B cell (primary cell): ENCODE data around the gene IL1A.

Experiments
- EZH2 ChIP-seq: IDR thresholded peaks from 2 replicates; pipeline ENCODE4 v1.6.1; 2012; ENCODE audit warnings: borderline replicate concordance, low read depth, mild to moderate bottlenecking, moderate library complexity, low read length; ENCODE audit not compliant: insufficient read depth, poor library complexity, severe bottlenecking
- TF ChIP-seq, protein P1 (sequence below): fragments of 200-600 bp; IDR thresholded peaks from one replicate; pipeline ENCODE4 v1.8.0; 2022; ENCODE audit warnings: antibody characterized with exemption, mild to moderate bottlenecking

DNA sequence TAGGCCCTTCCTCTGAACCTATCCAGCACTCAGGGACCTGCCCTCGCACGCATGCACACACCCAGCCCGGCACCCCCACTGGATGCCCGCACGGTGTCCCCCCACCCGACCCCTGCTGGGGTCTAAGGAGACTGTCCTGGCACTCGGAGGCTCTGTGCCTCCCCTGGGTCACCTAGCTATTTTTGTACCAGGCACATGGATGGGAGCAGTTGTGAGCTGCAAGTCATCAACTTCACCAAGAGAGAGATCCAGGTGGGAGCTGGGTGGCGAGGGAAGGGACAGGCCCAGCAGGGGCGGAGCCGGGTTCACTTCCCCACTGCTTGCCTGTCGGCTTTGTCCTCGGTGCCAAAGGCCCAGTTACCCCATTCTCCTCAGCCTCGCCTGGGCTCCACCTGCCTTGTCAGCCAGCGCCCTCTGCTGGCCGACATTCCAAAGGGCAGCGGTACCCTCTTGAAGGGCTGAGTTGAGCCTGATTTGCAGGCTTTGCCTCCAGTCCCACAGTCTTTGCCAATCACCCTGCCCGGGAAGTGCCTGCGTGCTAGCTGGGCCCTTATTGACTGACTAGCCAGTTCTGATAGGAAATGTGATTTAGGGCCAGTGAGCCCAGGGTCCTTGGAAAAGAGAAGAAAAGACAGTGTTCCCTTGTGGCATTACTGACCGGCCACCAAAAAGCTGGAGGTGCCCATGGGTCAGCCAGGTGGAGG, 57.7 kb downstream of the IL1A start:
- TF ChIP-seq, protein P1, sequence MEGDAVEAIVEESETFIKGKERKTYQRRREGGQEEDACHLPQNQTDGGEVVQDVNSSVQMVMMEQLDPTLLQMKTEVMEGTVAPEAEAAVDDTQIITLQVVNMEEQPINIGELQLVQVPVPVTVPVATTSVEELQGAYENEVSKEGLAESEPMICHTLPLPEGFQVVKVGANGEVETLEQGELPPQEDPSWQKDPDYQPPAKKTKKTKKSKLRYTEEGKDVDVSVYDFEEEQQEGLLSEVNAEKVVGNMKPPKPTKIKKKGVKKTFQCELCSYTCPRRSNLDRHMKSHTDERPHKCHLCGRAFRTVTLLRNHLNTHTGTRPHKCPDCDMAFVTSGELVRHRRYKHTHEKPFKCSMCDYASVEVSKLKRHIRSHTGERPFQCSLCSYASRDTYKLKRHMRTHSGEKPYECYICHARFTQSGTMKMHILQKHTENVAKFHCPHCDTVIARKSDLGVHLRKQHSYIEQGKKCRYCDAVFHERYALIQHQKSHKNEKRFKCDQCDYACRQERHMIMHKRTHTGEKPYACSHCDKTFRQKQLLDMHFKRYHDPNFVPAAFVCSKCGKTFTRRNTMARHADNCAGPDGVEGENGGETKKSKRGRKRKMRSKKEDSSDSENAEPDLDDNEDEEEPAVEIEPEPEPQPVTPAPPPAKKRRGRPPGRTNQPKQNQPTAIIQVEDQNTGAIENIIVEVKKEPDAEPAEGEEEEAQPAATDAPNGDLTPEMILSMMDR = peak; percentile 94
- TF ChIP-seq EZH2 = no peak
